ENCODE measurements around the gene SPRR4.

Gene SPRR4

GRCh38 chr1:152969036-152969435 lies 1.4 kb upstream of the SPRR4 start:
- no peaks in the 10 kb centered on the region for H3K36me3 ChIP-seq (ENCODE audit: control insufficient read depth, insufficient read depth, low read length)
- no peaks in the 10 kb centered on the region for H3K27me3 ChIP-seq (ENCODE audit: control insufficient read depth, insufficient read depth, low read length)
- no peak overlapping the region for H3K27ac ChIP-seq (ENCODE audit: low read depth, low read length)
- no peaks in the 10 kb centered on the region for H3K4me1 ChIP-seq (ENCODE audit: control insufficient read depth, insufficient read depth, low read length)
- no peak overlapping the region for H3K9ac ChIP-seq (ENCODE audit: low read length)
- H3K4me3 ChIP-seq (ENCODE audit: low read length): no peak overlapping the region

DNA sequence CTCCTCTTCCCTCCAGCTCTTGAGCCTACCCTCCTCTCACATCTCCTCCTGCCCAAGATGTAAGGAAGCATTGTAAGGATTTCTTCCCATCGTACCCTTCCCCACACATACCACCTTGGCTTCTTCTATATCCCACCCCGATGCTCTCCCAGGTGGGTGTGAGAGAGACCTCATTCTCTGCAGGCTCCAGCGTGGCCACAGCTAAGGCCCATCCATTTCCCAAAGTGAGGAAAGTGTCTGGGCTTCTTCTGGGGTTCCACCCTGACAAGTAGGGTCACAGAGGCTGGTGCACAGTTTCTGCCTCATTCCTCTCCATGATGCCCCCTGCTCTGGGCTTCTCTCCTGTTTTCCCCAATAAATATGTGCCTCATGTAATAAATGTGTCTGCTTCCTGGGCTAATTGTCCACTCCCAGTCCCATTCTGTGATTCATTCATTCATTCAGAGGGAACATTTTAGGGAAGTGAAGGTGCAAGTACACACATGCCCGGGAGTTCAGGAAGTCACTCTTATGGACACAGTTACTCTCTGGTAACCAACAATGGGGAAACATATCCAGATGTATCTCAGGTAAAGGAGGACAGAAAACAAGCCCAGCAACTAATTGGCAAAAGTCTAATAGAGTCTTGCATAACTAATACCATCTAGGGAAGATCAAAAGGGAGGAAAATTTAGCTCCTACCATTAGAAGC lies 1.9 kb downstream of the SPRR4 start:
- Histone ChIP-seq H3K27me3 (ENCODE audit: control insufficient read depth, insufficient read depth, low read length) (no peaks in the 10 kb centered on the region), H3K4me1 (ENCODE audit: control insufficient read depth, insufficient read depth, low read length) (no peaks in the 10 kb centered on the region), H3K36me3 (ENCODE audit: control insufficient read depth, insufficient read depth, low read length) (no peaks in the 10 kb centered on the region), H3K9ac (ENCODE audit: low read length) (no peak overlapping the region), H3K4me3 (ENCODE audit: low read length) (no peak overlapping the region), H3K27ac (ENCODE audit: low read depth, low read length) (no peak overlapping the region)

DNA sequence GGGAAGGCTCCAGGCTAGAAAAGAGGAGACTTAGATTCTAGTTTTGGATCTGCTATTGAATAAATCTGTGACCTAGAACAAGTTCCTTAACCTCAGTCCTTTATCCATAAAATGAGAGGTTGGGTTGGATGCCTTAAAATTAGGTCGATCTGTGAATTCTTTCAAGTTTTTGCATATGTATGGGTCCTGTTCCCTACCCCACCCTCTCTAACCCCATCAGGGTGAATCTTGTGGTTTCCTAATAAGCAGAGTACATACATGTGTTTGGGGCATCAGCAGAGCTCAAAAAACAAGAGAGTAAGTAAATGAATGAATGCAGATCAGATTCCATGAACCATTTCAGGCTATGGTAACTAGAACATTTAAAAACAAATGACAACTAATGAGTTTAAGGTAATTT lies 6.2 kb downstream of the SPRR4 start:
- Histone ChIP-seq H3K36me3 (ENCODE audit: control insufficient read depth, insufficient read depth, low read length) (no peaks in the 10 kb centered on the region), H3K9ac (ENCODE audit: low read length) (no peak overlapping the region), H3K27ac (ENCODE audit: low read depth, low read length) (no peak overlapping the region), H3K27me3 (ENCODE audit: control insufficient read depth, insufficient read depth, low read length) (no peaks in the 10 kb centered on the region), H3K4me1 (ENCODE audit: control insufficient read depth, insufficient read depth, low read length) (no peaks in the 10 kb centered on the region), H3K4me3 (ENCODE audit: low read length) (no peak overlapping the region)

- no peak overlapping the region for H3K9ac ChIP-seq (ENCODE audit: low read length)
- H3K27me3 ChIP-seq (ENCODE audit: control insufficient read depth, insufficient read depth, low read length): no peaks in the 10 kb centered on the region
- no peak overlapping the region for H3K4me3 ChIP-seq (ENCODE audit: low read length)
- H3K4me1 ChIP-seq (ENCODE audit: control insufficient read depth, insufficient read depth, low read length): no peaks in the 10 kb centered on the region
- no peak overlapping the region for H3K27ac ChIP-seq (ENCODE audit: low read depth, low read length)
- no peaks in the 10 kb centered on the region for H3K36me3 ChIP-seq (ENCODE audit: control insufficient read depth, insufficient read depth, low read length)
These were observed 7.2 kb downstream of the SPRR4 start for GRCh38 chr1:152977614-152978013.

DNA sequence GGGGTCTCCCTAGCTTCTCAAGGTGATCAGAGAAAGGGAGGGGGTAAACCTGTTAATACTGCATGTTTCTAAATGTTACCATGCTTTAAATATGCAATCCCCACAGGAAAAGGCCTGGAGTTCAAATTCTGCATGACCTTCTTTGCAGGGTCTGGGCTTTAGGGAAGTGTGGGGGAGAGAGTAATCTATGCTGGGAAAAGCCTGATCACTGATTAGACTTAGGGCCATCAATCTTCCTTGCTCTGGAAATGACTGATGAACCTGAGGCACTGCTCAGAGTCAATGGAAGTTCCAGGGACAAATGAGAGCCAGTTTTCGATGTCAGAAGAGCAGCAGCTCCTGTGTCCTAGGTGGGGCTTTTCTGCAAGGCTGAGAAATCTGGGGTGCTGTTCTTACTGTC lies 10.2 kb downstream of the SPRR4 start:
- no peak overlapping the region for H3K4me3 ChIP-seq (ENCODE audit: low read length)
- H3K9ac ChIP-seq (ENCODE audit: low read length): no peak overlapping the region
- H3K36me3 ChIP-seq (ENCODE audit: control insufficient read depth, insufficient read depth, low read length): no peaks in the 10 kb centered on the region
- H3K4me1 ChIP-seq (ENCODE audit: control insufficient read depth, insufficient read depth, low read length): no peaks in the 10 kb centered on the region
- H3K27me3 ChIP-seq (ENCODE audit: control insufficient read depth, insufficient read depth, low read length): no peaks in the 10 kb centered on the region
- no peak overlapping the region for H3K27ac ChIP-seq (ENCODE audit: low read depth, low read length)

DNA sequence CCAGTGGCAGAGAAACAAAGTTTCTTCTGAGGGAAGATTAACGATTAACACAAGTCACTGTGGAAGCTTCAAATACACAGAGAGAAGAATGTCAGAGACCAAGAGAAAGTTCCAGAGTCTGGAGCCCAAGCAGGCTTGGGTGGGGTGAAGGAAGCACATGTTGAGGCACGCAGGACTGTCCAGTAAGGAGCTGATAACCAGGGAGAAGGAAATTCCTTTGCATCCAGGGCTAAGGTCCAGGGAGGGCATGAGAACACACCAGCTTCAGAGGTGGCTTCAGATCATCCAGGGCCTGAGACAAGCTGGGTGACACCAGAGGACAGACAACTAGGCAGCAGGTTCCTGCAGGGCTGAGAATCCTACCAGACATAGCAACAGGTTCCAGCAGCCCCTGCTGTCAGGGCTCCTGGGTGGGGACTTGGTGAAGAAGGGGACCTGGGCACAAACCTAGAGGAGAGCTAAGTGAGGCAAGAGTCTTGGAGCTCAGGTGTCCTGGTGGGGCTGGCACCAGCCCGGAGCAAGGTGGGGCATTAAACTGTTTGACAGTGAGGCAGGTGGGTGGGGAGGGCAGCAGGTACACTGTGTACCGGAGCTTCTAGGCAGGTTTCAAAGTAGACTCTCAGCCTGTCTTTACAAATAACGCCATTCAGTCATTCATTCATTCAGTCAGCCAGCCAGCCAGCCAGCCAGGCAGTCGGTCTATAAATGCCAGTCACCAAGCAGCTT lies 10.9 kb downstream of the SPRR4 start:
- no peaks in the 10 kb centered on the region for H3K36me3 ChIP-seq (ENCODE audit: control insufficient read depth, insufficient read depth, low read length)
- no peak overlapping the region for H3K27ac ChIP-seq (ENCODE audit: low read depth, low read length)
- no peaks in the 10 kb centered on the region for H3K4me1 ChIP-seq (ENCODE audit: control insufficient read depth, insufficient read depth, low read length)
- H3K27me3 ChIP-seq (ENCODE audit: control insufficient read depth, insufficient read depth, low read length): no peaks in the 10 kb centered on the region
- no peak overlapping the region for H3K4me3 ChIP-seq (ENCODE audit: low read length)
- no peak overlapping the region for H3K9ac ChIP-seq (ENCODE audit: low read length)

DNA sequence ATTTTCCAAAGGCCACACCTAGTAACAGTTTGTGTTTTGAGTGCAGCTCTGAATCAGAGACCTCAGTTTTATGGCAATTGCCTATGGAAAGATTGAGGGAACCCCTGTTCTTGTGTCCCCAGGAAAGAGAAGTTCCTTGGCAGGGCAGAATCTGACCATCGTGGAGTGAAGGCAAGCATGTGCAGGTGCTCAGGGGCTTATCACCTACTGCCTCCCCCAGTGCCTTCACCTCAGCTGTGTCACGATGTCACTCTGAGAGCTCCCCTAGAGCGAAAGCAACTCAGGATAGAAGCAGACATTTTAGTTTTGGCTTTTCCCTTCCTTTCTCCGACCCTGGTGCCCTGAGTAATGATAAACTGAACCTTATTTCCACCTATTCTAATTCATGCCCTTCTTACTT lies 11.6 kb downstream of the SPRR4 start:
- no peak overlapping the region for H3K4me3 ChIP-seq (ENCODE audit: low read length)
- H3K9ac ChIP-seq (ENCODE audit: low read length): no peak overlapping the region
- no peak overlapping the region for H3K27ac ChIP-seq (ENCODE audit: low read depth, low read length)
- no peaks in the 10 kb centered on the region for H3K4me1 ChIP-seq (ENCODE audit: control insufficient read depth, insufficient read depth, low read length)
- H3K27me3 ChIP-seq (ENCODE audit: control insufficient read depth, insufficient read depth, low read length): no peaks in the 10 kb centered on the region
- no peaks in the 10 kb centered on the region for H3K36me3 ChIP-seq (ENCODE audit: control insufficient read depth, insufficient read depth, low read length)

DNA sequence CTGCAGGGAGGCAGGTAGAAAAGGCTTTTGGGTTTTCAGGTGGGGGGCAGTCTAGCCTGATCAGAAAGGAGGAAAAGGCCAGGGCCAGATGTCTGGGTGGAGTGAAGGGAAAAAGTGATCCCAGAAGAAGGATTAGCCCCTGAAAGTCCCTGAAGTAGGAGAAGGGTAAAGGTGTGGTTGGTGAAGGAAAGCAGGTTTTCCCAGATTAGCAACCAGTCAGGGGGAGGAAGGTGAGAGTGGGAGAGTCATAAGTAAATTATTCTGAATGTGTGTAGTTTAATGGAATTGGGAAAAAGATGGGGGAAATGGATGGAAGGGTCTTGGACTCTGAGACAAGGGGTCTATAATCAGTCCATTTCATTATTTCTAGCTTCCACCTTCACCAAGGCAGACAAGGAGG lies 12.8 kb downstream of the SPRR4 start:
- H3K4me3 ChIP-seq (ENCODE audit: low read length): no peak overlapping the region
- no peaks in the 10 kb centered on the region for H3K36me3 ChIP-seq (ENCODE audit: control insufficient read depth, insufficient read depth, low read length)
- no peaks in the 10 kb centered on the region for H3K4me1 ChIP-seq (ENCODE audit: control insufficient read depth, insufficient read depth, low read length)
- H3K27me3 ChIP-seq (ENCODE audit: control insufficient read depth, insufficient read depth, low read length): no peaks in the 10 kb centered on the region
- H3K9ac ChIP-seq (ENCODE audit: low read length): no peak overlapping the region
- no peak overlapping the region for H3K27ac ChIP-seq (ENCODE audit: low read depth, low read length)

DNA sequence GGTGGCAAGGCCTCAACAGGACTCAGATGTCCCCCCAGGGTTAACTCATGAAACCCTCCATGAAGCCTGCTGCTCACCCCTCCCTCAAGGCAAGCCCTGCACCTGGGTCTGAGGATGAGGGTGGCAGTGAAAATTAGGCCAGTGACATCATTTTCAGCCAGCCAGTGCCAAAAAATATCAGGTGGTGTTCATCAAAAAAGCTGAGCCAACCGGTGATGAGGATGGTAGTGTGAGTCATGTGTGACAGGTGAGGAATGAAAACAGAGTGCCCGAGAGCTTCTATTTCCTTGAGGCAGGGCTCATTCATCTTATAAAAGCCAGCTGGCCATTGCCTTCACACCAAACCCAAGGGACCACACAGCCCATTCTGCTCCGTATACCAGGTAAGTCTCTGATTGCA lies 13.3 kb downstream of the SPRR4 start, which contains the start of gene SPRR1A:
SPRR1A (plus strand) TSS at position 339 of the 400 bp plus-strand sequence. CDS start 1,150 bp downstream, outside the sequence.
- H3K27ac ChIP-seq (ENCODE audit: low read depth, low read length): no peak within 1 kb of the TSS
- no peaks in the 10 kb centered on the region for H3K36me3 ChIP-seq (ENCODE audit: control insufficient read depth, insufficient read depth, low read length)
- H3K27me3 ChIP-seq (ENCODE audit: control insufficient read depth, insufficient read depth, low read length): no peaks in the 10 kb centered on the region
- no peaks in the 10 kb centered on the region for H3K4me1 ChIP-seq (ENCODE audit: control insufficient read depth, insufficient read depth, low read length)
- H3K9ac ChIP-seq (ENCODE audit: low read length): no peak within 1 kb of the TSS
- no peak within 1 kb of the TSS for H3K4me3 ChIP-seq (ENCODE audit: low read length)

DNA sequence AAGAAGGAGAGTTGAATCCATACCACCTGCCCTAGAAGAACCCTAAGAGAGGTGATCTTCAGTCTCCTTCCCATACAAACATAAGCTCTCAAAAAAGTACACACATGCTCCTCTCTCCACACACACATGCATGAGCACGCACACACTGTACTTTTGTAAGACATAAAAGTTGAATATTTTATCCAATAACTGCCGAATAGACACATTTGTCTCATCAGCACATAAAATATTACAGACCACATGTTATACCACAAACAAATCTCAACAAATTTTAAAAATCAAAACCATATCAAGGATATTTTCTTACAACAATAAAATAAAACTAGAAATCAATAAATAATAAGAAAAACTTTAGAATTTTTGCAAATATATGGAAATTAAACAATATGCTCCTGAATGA lies 16.1 kb downstream of the SPRR4 start:
- no peaks in the 10 kb centered on the region for H3K27me3 ChIP-seq (ENCODE audit: control insufficient read depth, insufficient read depth, low read length)
- H3K9ac ChIP-seq (ENCODE audit: low read length): no peak overlapping the region
- H3K27ac ChIP-seq (ENCODE audit: low read depth, low read length): no peak overlapping the region
- H3K36me3 ChIP-seq (ENCODE audit: control insufficient read depth, insufficient read depth, low read length): no peaks in the 10 kb centered on the region
- H3K4me1 ChIP-seq (ENCODE audit: control insufficient read depth, insufficient read depth, low read length): no peaks in the 10 kb centered on the region
- no peak overlapping the region for H3K4me3 ChIP-seq (ENCODE audit: low read length)

DNA sequence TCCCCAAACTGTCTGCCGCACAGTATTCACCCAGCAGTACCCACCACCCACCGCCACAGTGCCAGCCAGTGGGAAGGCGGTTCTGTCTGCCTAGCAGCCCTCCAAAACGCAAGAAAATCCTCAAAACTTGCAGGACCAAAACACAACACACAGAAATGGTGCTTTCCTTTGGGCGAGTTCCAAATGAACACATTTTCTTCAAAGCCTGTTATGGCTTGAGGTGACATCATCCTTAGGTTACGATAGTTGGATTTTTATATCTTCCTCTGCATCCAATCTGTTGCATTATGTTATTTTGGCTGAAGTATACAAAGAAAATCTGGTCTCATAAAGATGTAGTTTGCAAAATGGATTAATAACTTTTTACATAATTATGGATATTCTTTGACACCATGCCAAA lies 22.7 kb downstream of the SPRR4 start:
- Histone ChIP-seq H3K4me1 (ENCODE audit: control insufficient read depth, insufficient read depth, low read length) (no peaks in the 10 kb centered on the region), H3K9ac (ENCODE audit: low read length) (no peak overlapping the region), H3K4me3 (ENCODE audit: low read length) (no peak overlapping the region), H3K27ac (ENCODE audit: low read depth, low read length) (no peak overlapping the region), H3K27me3 (ENCODE audit: control insufficient read depth, insufficient read depth, low read length) (no peaks in the 10 kb centered on the region), H3K36me3 (ENCODE audit: control insufficient read depth, insufficient read depth, low read length) (no peaks in the 10 kb centered on the region)

DNA sequence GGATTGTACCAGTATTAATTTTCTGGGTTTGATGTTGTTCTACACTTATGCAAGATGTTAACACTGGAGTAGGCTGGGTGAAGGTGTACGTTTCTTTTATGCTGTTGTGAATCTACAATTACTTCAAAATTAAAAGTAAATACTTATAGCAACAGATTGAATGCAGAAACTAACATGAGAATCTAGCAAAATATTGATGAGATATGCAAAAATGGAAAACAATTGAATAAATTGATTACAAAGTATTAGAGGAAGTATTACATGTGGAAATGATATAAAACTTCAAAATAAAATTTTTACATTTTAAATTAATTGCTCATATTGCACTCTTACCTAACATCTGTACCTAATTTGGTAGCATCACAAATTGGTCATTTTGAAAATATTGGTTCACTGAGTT lies 25.4 kb downstream of the SPRR4 start:
- H3K4me3 ChIP-seq (ENCODE audit: low read length): no peak overlapping the region

More for the DNA sequence above, 25.4 kb downstream of the SPRR4 start:
- Histone ChIP-seq H3K36me3 (ENCODE audit: control insufficient read depth, insufficient read depth, low read length) (no peaks in the 10 kb centered on the region), H3K4me1 (ENCODE audit: control insufficient read depth, insufficient read depth, low read length) (no peaks in the 10 kb centered on the region), H3K27me3 (ENCODE audit: control insufficient read depth, insufficient read depth, low read length) (no peaks in the 10 kb centered on the region), H3K27ac (ENCODE audit: low read depth, low read length) (no peak overlapping the region), H3K9ac (ENCODE audit: low read length) (no peak overlapping the region)

Measured in rectal smooth muscle tissue (tissue), 1 donor.